Neural progenitor cell (in vitro differentiated cells): ENCODE results near the gene HMGN3. TPM values are rescaled to one million over a fixed set of nuclear protein-coding genes. Genes with fewer than 3 reads are reported as not detected.

Experiments
- DNase-seq: peaks from one replicate; pipeline ENCODE4 v3.0.0-alpha.2; 2016; ENCODE audit warnings: low spot score
- H2AFZ ChIP-seq: fragments of 200-600 bp; sonication (generic); replicated peaks from 2 replicates; pipeline ENCODE4 v1.6.1; 2016; ENCODE audit warnings: antibody characterized with exemption
- H3F3A ChIP-seq: fragments of 200-600 bp; sonication (generic); 2 replicates; pipeline ENCODE4 v1.6.1; 2016; ENCODE audit warnings: antibody characterized with exemption, low read depth
- H3K27ac ChIP-seq: fragments of 200-600 bp; sonication (generic); 2 replicates; pipeline ENCODE4 v1.5.1; 2016; ENCODE audit warnings: mild to moderate bottlenecking
- H3K27me3 ChIP-seq: fragments of 200-600 bp; sonication (generic); 2 replicates; pipeline ENCODE4 v1.6.1; 2016; ENCODE audit warnings: mild to moderate bottlenecking, moderate library complexity
- H3K36me3 ChIP-seq: fragments of 200-600 bp; sonication (generic); 2 replicates; pipeline ENCODE4 v1.5.1; 2016
- H3K4me1 ChIP-seq: fragments of 200-600 bp; sonication (generic); 2 replicates; pipeline ENCODE4 v1.6.1; 2016; ENCODE audit warnings: mixed run types
- H3K4me2 ChIP-seq: fragments of 200-600 bp; sonication (generic); 2 replicates; pipeline ENCODE4 v1.6.1; 2016
- H3K4me3 ChIP-seq: fragments of 200-600 bp; sonication (generic); 2 replicates; pipeline ENCODE4 v1.5.1; 2016
- H3K79me2 ChIP-seq: fragments of 200-600 bp; sonication (generic); 2 replicates; pipeline ENCODE4 v1.6.1; 2016; ENCODE audit warnings: low read depth
- H3K9ac ChIP-seq: fragments of 200-600 bp; sonication (generic); 2 replicates; pipeline ENCODE4 v1.6.1; 2016
- H3K9me3 ChIP-seq: fragments of 200-600 bp; sonication (generic); 2 replicates; pipeline ENCODE4 v1.5.1; 2016; ENCODE audit warnings: low read depth
- H4K20me1 ChIP-seq: fragments of 200-600 bp; sonication (generic); 2 replicates; pipeline ENCODE4 v1.6.1; 2016; ENCODE audit warnings: low read depth
- H3K27ac Mint-ChIP-seq: 3 replicates; pipeline ENCODE4 v1.8.0; 2021; ENCODE audit warnings: mixed read lengths
- H3K27me3 Mint-ChIP-seq: 2 replicates; pipeline ENCODE4 v1.8.0; 2022; ENCODE audit warnings: low read depth, mild to moderate bottlenecking, inconsistent platforms, moderate library complexity, mixed read lengths; ENCODE audit not compliant: insufficient read depth
- H3K36me3 Mint-ChIP-seq: 3 replicates; pipeline ENCODE4 v1.8.0; 2021; ENCODE audit warnings: mixed read lengths
- H3K4me1 Mint-ChIP-seq: 3 replicates; pipeline ENCODE4 v1.8.0; 2021; ENCODE audit warnings: mixed read lengths
- H3K4me3 Mint-ChIP-seq: 3 replicates; pipeline ENCODE4 v1.8.0; 2021; ENCODE audit warnings: mild to moderate bottlenecking, moderate library complexity, mixed read lengths
- H3K9me3 Mint-ChIP-seq: 3 replicates; pipeline ENCODE4 v1.8.0; 2020; ENCODE audit warnings: mixed read lengths
- CTCF ChIP-seq: fragments of 200-600 bp; sonication (generic); IDR thresholded peaks from 2 replicates; pipeline ENCODE4 v1.5.1; 2017; ENCODE audit warnings: antibody characterized with exemption, mild to moderate bottlenecking
- EZH2 ChIP-seq: fragments of 200-600 bp; sonication (generic); IDR thresholded peaks from 2 replicates; pipeline ENCODE4 v1.6.1; 2017; ENCODE audit warnings: antibody characterized with exemption, mild to moderate bottlenecking, moderate library complexity
- EZH2phosphoT487 ChIP-seq: fragments of 200-600 bp; sonication (generic); IDR thresholded peaks from 2 replicates; pipeline ENCODE4 v1.6.1; 2017; ENCODE audit warnings: antibody characterized with exemption
- total RNA-seq: library from RNA; depleted of rRNA; stranded (reverse); fragments of >200 nt; gene quantifications from 2 replicates; pipeline ENCODE4 v1.2.3, GENCODE V29; 2015; ENCODE audit warnings: low replicate concordance

The HMGN3 gene
- total RNA-seq, 1 donor from 2014 or later: 308 TPM

DNA sequence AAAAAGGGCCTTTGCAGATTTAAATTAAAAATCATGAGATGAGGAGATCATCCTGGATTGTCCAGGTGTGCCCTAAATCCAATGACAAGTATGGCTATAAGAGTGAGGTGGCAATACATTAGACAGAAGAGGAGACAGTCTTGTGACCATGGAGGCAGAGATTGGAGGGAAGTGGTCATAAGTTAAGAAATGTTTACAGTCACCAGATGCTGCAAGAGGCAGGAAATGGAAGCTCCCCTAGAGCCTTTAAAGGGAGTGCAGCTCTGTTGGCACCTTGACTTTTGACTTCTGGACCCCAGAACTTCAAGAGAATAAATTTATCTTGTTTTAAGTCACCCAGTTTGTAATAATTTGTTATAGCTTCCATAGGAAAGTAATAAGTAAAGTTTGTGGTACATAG is 61.1 kb downstream of the HMGN3 start:
- Mint-ChIP-seq H3K9me3 (peaks cover 4% of the 10 kb centered on the region), H3K27ac (no peak overlapping the region), H3K36me3 (peaks cover 3% of the 10 kb centered on the region), H3K4me3 (no peak overlapping the region), H3K27me3 (no peaks in the 10 kb centered on the region), H3K4me1 (peaks cover 8% of the 10 kb centered on the region)
- H3K27me3 ChIP-seq: no peaks in the 10 kb centered on the region
- H3K4me3 ChIP-seq: no peak overlapping the region
- peaks cover 3% of the 10 kb centered on the region for H3K9me3 ChIP-seq
- no peak for TF ChIP-seq EZH2
- no peak for TF ChIP-seq CTCF
- TF ChIP-seq EZH2phosphoT487: no peak
- no peak for DNase-seq
- no peaks in the 10 kb centered on the region for H3F3A ChIP-seq
- no peaks in the 10 kb centered on the region for H3K79me2 ChIP-seq
- H4K20me1 ChIP-seq: no peaks in the 10 kb centered on the region
- no peak overlapping the region for H3K9ac ChIP-seq
- no peaks in the 10 kb centered on the region for H3K4me1 ChIP-seq
- H3K27ac ChIP-seq: no peak overlapping the region
- no peak overlapping the region for H3K4me2 ChIP-seq
- peaks cover 3% of the 10 kb centered on the region for H3K36me3 ChIP-seq
- H2AFZ ChIP-seq: no peak overlapping the region

GRCh38 chr6:79170959-79171358 is 63.5 kb downstream of the HMGN3 start:
- no peaks in the 10 kb centered on the region for H4K20me1 ChIP-seq
- H3K9me3 ChIP-seq: peaks cover under 1% of the 10 kb centered on the region
- H3K36me3 ChIP-seq: peaks cover under 1% of the 10 kb centered on the region
- no peaks in the 10 kb centered on the region for H3K79me2 ChIP-seq
- H3K9me3 Mint-ChIP-seq: no peaks in the 10 kb centered on the region
- H3K27me3 Mint-ChIP-seq: no peaks in the 10 kb centered on the region
- H2AFZ ChIP-seq: no peak overlapping the region
- H3K27ac ChIP-seq: no peak overlapping the region
- no peak for DNase-seq
- no peak overlapping the region for H3K4me3 ChIP-seq
- no peak overlapping the region for H3K4me3 Mint-ChIP-seq
- H3K36me3 Mint-ChIP-seq: no peaks in the 10 kb centered on the region
- no peak overlapping the region for H3K27ac Mint-ChIP-seq
- no peak for TF ChIP-seq CTCF
- TF ChIP-seq EZH2phosphoT487: no peak
- no peak for TF ChIP-seq EZH2
- no peaks in the 10 kb centered on the region for H3F3A ChIP-seq
- H3K4me1 Mint-ChIP-seq: peaks cover 8% of the 10 kb centered on the region
- H3K27me3 ChIP-seq: no peaks in the 10 kb centered on the region
- H3K4me2 ChIP-seq: no peak overlapping the region
- no peak overlapping the region for H3K9ac ChIP-seq
- H3K4me1 ChIP-seq: no peaks in the 10 kb centered on the region

DNA sequence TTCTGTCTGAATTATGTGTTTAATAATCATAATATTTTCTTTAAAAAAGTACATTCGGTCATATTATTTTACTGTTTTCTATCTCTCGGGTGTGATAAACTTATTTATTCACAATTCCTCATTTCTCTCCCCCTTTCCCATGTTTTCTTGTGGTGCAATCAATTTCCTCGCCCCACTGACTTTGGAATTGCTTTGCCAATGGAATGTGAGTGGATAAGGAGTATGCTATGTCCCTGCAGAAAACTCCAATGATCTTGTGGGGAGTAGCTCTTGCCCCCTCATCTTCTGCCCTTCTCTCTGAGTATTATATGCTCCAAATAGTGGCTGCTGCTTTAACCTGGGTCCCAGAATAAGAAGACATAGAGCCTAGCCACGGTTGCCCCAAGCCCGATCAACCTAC is 64.1 kb downstream of the HMGN3 start:
- Histone ChIP-seq H3K4me2 (no peak overlapping the region), H3K4me3 (no peak overlapping the region), H3K4me1 (no peaks in the 10 kb centered on the region), H3K36me3 (no peaks in the 10 kb centered on the region), H3F3A (no peaks in the 10 kb centered on the region), H3K27ac (no peak overlapping the region), H4K20me1 (no peaks in the 10 kb centered on the region), H3K9ac (no peak overlapping the region), H3K79me2 (no peaks in the 10 kb centered on the region), H2AFZ (no peak overlapping the region), H3K9me3 (no peaks in the 10 kb centered on the region), H3K27me3 (no peaks in the 10 kb centered on the region)
- Mint-ChIP-seq H3K27ac (no peak overlapping the region), H3K4me1 (peaks cover 8% of the 10 kb centered on the region), H3K4me3 (no peak overlapping the region), H3K9me3 (no peaks in the 10 kb centered on the region), H3K36me3 (no peaks in the 10 kb centered on the region), H3K27me3 (peaks cover 1% of the 10 kb centered on the region)
- no peak for DNase-seq
- TF ChIP-seq CTCF (no peak), EZH2phosphoT487 (no peak), EZH2 (no peak)

DNA sequence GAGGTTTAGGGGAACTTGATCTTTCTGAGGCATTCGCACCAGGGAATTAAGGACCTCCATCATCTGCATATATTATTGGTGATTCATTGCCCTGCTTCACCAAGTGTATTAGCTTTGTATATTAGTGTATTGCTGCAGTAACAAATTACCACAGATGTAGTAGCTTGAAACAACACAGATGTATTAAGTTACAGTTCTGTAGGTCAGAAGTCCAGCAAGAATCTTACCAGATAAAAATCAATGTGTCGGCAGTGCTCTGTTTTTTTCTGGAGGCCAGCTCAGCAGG is 65.8 kb downstream of the HMGN3 start:
- no peaks in the 10 kb centered on the region for H3K9me3 ChIP-seq
- H3K27ac Mint-ChIP-seq: no peak overlapping the region
- no peaks in the 10 kb centered on the region for H3K4me1 ChIP-seq
- H3K36me3 Mint-ChIP-seq: no peaks in the 10 kb centered on the region
- H3K27me3 ChIP-seq: no peaks in the 10 kb centered on the region
- no peaks in the 10 kb centered on the region for H3K36me3 ChIP-seq
- H3K9me3 Mint-ChIP-seq: no peaks in the 10 kb centered on the region
- H3K4me1 Mint-ChIP-seq: peaks cover 8% of the 10 kb centered on the region
- H3F3A ChIP-seq: no peaks in the 10 kb centered on the region
- no peak overlapping the region for H3K27ac ChIP-seq
- no peak overlapping the region for H3K4me3 Mint-ChIP-seq
- no peak for TF ChIP-seq EZH2phosphoT487
- TF ChIP-seq EZH2: no peak
- TF ChIP-seq CTCF: no peak
- peaks cover 2% of the 10 kb centered on the region for H3K27me3 Mint-ChIP-seq
- H3K9ac ChIP-seq: no peak overlapping the region
- no peaks in the 10 kb centered on the region for H3K79me2 ChIP-seq
- no peaks in the 10 kb centered on the region for H4K20me1 ChIP-seq
- no peak overlapping the region for H2AFZ ChIP-seq
- H3K4me3 ChIP-seq: no peak overlapping the region
- no peak for DNase-seq
- H3K4me2 ChIP-seq: no peak overlapping the region
